GM21423 (cell line): ENCODE results near the gene BTG1.

Source experiments
- ATAC-seq: cut with Tn5 transposase; IDR thresholded peaks from one replicate; pipeline ENCODE4 v1.9.1; 2021; ENCODE audit warnings: mild to moderate bottlenecking, moderate library complexity; ENCODE audit not compliant: unreplicated experiment

BTG1 gene

GRCh38 chr12:92105676-92106075 is 40.0 kb downstream of the BTG1 start:
- ATAC-seq: no peak

GRCh38 chr12:92105110-92105509 is 40.5 kb downstream of the BTG1 start:
- no peak for ATAC-seq

- no peak for ATAC-seq
These were observed 43.0 kb downstream of the BTG1 start for GRCh38 chr12:92102606-92103005.

- no peak for ATAC-seq
These were observed 46.9 kb downstream of the BTG1 start for GRCh38 chr12:92098594-92099380.

GRCh38 chr12:92096346-92097136 is 49.1 kb downstream of the BTG1 start:
- ATAC-seq: no peak

GRCh38 chr12:92094751-92095161 is 50.9 kb downstream of the BTG1 start:
- no peak for ATAC-seq

GRCh38 chr12:92094301-92094700 is 51.3 kb downstream of the BTG1 start:
- ATAC-seq: peak; percentile 77
